HEK293 (cell line): Measurements from ENCODE around the gene MRPL28.

Experiments used
- ZNF140 ChIP-seq: fragments of 450-650 bp; formaldehyde crosslinking; IDR thresholded peaks from 2 replicates; pipeline ENCODE4 v1.5.1; 2016; ENCODE audit warnings: missing biosample characterization, missing genetic modification characterization
- ZNF830 ChIP-seq: fragments of 450-650 bp; IDR thresholded peaks from 2 replicates; pipeline ENCODE4 v1.5.0; 2018; ENCODE audit warnings: missing biosample characterization, missing genetic modification characterization, low read depth, mild to moderate bottlenecking, moderate library complexity
- TF ChIP-seq, protein P1 (sequence below): fragments of 450-650 bp; formaldehyde crosslinking; IDR thresholded peaks from 2 replicates; pipeline ENCODE4 v1.5.1; 2016; ENCODE audit warnings: missing biosample characterization, missing genetic modification characterization

DNA sequence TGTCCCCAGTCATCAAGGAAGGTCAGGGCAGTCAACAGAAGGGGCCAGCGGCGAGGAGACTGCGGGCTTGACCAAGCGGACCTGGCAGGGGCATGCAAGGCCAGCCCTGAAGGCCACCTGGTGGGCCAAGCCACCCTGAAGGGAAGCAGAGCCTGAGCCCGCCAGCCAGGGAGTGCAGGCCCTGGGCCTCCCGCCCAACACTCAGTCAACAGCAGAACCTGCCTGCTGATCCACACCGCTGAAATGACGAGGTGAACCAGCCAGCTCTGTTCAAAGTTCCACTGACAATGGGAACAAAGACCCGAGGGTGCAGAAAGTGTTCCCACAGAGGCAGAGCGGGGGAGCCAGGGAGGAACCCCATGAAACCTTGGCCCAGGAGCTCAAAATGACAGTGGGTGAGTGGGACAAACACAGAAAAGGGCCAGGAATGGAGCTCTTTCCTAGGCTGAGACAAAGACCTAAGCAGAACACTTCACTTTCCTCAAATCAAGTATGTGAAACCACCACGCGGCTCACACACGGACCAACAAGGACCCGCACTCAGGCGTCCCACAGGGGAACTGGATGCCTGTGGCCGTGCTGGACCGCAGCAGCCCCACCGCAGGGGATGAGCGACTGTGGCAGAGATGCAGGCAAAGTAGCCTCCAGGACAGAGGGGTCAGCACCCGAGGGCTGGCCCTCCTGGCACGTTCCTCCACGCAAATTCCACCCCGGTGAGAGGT is 29.8 kb downstream of the MRPL28 start:
- TF ChIP-seq, protein P1, sequence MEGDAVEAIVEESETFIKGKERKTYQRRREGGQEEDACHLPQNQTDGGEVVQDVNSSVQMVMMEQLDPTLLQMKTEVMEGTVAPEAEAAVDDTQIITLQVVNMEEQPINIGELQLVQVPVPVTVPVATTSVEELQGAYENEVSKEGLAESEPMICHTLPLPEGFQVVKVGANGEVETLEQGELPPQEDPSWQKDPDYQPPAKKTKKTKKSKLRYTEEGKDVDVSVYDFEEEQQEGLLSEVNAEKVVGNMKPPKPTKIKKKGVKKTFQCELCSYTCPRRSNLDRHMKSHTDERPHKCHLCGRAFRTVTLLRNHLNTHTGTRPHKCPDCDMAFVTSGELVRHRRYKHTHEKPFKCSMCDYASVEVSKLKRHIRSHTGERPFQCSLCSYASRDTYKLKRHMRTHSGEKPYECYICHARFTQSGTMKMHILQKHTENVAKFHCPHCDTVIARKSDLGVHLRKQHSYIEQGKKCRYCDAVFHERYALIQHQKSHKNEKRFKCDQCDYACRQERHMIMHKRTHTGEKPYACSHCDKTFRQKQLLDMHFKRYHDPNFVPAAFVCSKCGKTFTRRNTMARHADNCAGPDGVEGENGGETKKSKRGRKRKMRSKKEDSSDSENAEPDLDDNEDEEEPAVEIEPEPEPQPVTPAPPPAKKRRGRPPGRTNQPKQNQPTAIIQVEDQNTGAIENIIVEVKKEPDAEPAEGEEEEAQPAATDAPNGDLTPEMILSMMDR (tag by site-specific recombination) = no peak
- no peak for TF ChIP-seq ZNF140 (tag by site-specific recombination)
- TF ChIP-seq ZNF830 = no peak
